Measurements from ENCODE around the gene AADACL3. TPM values are rescaled to one million over a fixed set of nuclear protein-coding genes. Genes with fewer than 3 reads are reported as not detected.

Gene AADACL3
- total and polyA plus RNA-seq, 3 donors from 2014 or later, result not detected

- intact Hi-C loops (cut with DNase I; ENCODE audit: low total_unique reads), result no loop called here
Measured at GRCh38 chr1:12677565-12677964, 38.3 kb upstream of the AADACL3 start.

GRCh38 chr1:12678350-12678749 lies 37.6 kb upstream of the AADACL3 start:
- Histone ChIP-seq H3K36me3 (ENCODE audit: low read depth, missing control alignments) (no peaks in the 10 kb centered on the region), H3K4me3 (no peak overlapping the region), H3K27me3 (no peaks in the 10 kb centered on the region), H3K27ac (no peak overlapping the region), H3K4me1 (no peaks in the 10 kb centered on the region), H3K9me3 (no peaks in the 10 kb centered on the region)
- intact Hi-C loops (cut with DNase I; ENCODE audit: low total_unique reads), result no loop called here
- DNase-seq, result no peak
- 68 to 77% methylated on average over 2 of the region's 2 CpGs for WGBS, 2 donors
- TF ChIP-seq CTCF (IDR thresholded peaks at IDR 0.05) (no peak), POLR2A (IDR thresholded peaks at IDR 0.05) (no peak)

More at GRCh38 chr1:12677565-12677964, 38.3 kb upstream of the AADACL3 start:
- Histone ChIP-seq H3K27me3 (no peaks in the 10 kb centered on the region), H3K4me3 (no peak overlapping the region), H3K36me3 (ENCODE audit: low read depth, missing control alignments) (no peaks in the 10 kb centered on the region), H3K4me1 (no peaks in the 10 kb centered on the region), H3K9me3 (no peaks in the 10 kb centered on the region), H3K27ac (no peak overlapping the region)
- DNase-seq, result no peak
- TF ChIP-seq CTCF (IDR thresholded peaks at IDR 0.05) (no peak), POLR2A (IDR thresholded peaks at IDR 0.05) (no peak)
- WGBS, 2 donors, result 86 to 96% methylated on average over 1 of the region's 1 CpG

GRCh38 chr1:12678820-12679219 lies 37.1 kb upstream of the AADACL3 start:
- no peaks in the 10 kb centered on the region for H3K27me3 ChIP-seq
- no peaks in the 10 kb centered on the region for H3K36me3 ChIP-seq (ENCODE audit: low read depth, missing control alignments)
- 91 to 96% methylated on average over 3 of the region's 3 CpGs for WGBS, 2 donors
- H3K4me1 ChIP-seq, result no peaks in the 10 kb centered on the region
- intact Hi-C loops (cut with DNase I; ENCODE audit: low total_unique reads), result no loop called here
- H3K4me3 ChIP-seq, result no peak overlapping the region
- no peak overlapping the region for H3K27ac ChIP-seq
- H3K9me3 ChIP-seq, result no peaks in the 10 kb centered on the region
- TF ChIP-seq POLR2A (IDR thresholded peaks at IDR 0.05), result no peak
- TF ChIP-seq CTCF (IDR thresholded peaks at IDR 0.05), result no peak
- DNase-seq, result no peak

- no peak overlapping the region for H3K27ac ChIP-seq
- TF ChIP-seq CTCF (IDR thresholded peaks at IDR 0.05) (no peak), POLR2A (IDR thresholded peaks at IDR 0.05) (no peak)
- intact Hi-C loops (cut with DNase I; ENCODE audit: low total_unique reads), result no loop called here
Measured at GRCh38 chr1:12690156-12690555, 25.8 kb upstream of the AADACL3 start.

GRCh38 chr1:12692967-12693782 lies 22.7 kb upstream of the AADACL3 start:
- intact Hi-C loops (cut with DNase I; ENCODE audit: low total_unique reads), result no loop called here
- Histone ChIP-seq H3K27ac (no peak overlapping the region), H3K27me3 (no peaks in the 10 kb centered on the region), H3K4me3 (no peak overlapping the region), H3K9me3 (no peaks in the 10 kb centered on the region), H3K36me3 (ENCODE audit: low read depth, missing control alignments) (no peaks in the 10 kb centered on the region), H3K4me1 (no peaks in the 10 kb centered on the region)
- TF ChIP-seq CTCF (IDR thresholded peaks at IDR 0.05) (no peak), POLR2A (IDR thresholded peaks at IDR 0.05) (no peak)
- DNase-seq, result no peak
- 61 to 72% methylated on average over 10 of the region's 10 CpGs for whole genome bisulfite sequencing, 2 donors

More at GRCh38 chr1:12690156-12690555, 25.8 kb upstream of the AADACL3 start:
- Histone ChIP-seq H3K36me3 (ENCODE audit: low read depth, missing control alignments) (no peaks in the 10 kb centered on the region), H3K27me3 (no peaks in the 10 kb centered on the region), H3K9me3 (no peaks in the 10 kb centered on the region), H3K4me1 (no peaks in the 10 kb centered on the region), H3K4me3 (no peak overlapping the region)
- WGBS, 2 donors, result 46 to 50% methylated on average over 2 of the region's 2 CpGs
- DNase-seq, result no peak

Data from testis (tissue), 3 donors.